ENCODE measurements around the gene NF1.
"Not testable (repeated sequence)": the region's sequence is repeated elsewhere in the genome, so short reads cannot be mapped to it uniquely, and the experiment has no call there.

The NF1 gene

DNA sequence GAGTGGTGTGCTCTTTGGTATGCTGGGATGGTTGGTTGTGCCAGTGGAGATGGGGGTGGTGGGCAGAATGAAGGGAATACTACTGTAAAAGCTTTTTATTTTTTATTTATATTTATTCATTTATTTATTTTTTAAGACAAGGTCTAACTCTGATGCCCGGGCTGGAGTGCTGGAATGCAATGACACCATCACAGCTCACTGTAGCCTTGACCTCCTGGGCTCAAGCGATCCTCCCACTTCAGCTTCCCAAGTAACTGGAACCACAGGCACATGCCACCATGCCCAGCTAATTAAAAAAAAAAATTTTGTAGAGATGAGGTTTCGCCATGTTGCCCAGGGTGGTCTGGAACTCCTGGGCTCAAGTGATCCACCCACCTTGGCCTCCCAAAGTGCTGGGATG lies 4.1 kb upstream of the NF1 start:
- not testable (repeated sequence) for DNase-seq

DNA sequence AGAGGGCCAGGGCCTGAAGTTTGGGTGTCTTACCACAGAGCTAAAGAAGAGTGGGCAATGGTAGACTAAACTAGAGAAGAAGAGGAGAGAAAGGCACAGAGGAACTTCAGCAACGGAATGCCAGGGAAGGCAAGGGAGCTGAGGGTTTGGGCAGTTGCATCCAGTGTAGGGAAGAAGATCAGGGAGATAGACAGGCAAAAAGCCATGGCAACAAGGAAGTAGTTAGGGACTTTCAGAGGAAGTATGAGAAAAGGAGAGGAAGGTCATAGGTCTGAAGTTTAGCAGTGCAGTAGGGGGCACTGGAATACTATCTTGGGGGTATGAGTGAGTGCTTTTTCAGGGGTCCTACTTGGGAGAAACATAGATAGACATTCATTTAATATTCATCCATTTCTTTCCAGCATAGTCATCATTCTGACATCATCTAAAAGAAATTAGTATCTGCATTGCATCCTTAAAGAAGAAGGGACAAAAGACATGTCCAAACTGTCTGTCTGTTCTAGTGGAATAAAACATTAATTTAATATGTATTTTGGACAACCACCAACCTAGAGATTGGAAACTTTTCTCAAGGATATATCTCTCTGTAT lies 2.2 kb upstream of the NF1 start:
- DNase-seq = no peak

DNA sequence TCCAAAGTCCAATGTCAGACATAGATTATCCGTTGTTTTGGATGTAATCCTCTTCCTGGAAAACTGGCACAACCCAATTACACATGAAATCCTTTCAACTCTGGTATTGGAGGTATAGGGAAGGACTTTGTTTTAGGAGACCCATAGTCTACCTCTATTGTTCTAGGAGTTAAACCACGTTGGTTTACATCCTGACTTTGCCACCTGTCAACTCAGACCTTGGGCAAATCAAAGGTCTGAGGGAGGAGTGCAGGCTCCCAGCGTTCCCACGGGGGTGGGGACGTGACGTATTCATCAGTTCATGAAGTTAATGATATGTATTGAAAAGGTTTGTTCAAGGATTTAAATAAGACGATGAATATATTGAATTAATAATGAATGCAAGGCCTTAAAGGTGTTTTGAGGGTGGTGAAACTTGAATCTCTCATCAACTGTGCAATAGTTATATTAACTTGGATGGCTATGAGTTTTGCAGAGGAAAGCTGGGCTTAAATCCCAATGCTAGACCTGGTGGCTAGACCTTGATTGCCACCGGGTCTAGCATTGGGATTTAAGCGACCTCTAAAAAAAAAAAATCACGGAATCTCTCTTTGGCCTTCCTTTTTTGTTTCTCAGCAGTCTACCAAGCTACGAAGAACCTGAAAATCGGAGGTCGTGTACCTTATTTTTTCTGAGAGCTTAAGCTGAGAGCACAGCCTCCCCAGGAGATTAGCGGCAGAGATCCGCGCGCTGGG lies 744 bp upstream of the NF1 start:
- DNase-seq = no peak

DNA sequence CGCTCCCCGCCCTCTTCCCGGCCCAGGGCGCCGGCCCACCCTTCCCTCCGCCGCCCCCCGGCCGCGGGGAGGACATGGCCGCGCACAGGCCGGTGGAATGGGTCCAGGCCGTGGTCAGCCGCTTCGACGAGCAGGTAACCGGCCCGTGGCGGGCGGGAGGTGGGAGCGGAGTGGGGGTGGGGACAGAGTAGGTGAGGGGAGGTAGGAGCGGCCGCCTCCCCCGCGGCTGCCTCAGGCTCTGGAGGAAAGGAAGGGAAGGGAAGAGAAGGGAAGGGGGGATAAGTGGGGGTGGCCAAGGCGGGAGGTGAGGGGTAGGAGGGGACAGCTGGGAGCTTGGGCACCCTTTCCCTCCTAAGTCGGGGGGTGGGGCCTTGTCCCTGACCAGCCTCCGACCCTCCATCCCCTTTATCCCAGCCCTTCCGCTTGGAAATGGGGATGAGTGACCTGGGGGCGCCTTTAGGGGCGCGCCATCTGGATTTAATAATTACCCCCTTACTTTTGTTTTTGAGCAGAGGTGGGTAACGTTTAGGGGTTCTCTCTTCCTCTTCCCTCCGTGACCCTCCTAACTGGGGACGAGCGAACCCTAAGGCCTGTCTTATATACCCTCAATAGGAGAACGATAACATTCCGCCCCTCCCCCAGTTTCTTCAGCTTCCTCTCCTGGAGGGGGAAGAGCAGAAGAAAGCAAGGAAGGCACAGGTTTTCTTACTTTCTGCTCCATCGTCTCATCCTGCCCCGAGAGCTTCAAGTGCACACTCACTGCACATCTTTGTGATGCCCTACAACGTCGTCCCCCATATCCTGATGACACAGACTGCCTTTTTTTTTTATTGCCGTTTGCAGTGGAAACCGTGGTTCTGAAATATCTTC lies 694 bp downstream of the NF1 start:
- DNase-seq = no peak

DNA sequence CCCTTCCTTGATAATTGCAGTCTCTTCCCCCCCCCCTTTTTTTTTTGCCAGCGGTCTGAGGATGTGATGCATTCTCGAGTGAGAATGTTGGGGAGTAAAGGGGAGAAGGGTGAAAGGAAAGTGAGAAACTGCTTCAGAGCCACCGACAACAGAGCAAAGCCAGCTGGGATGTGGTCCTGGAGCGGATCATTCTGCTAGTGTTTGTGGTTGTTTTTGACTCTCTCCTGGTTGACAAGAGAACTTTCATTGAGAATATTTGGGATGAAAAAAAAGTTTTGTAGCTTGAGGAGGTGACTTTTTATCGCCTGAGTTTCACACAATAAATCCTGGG lies 1.3 kb downstream of the NF1 start:
- no peak for DNase-seq

DNA sequence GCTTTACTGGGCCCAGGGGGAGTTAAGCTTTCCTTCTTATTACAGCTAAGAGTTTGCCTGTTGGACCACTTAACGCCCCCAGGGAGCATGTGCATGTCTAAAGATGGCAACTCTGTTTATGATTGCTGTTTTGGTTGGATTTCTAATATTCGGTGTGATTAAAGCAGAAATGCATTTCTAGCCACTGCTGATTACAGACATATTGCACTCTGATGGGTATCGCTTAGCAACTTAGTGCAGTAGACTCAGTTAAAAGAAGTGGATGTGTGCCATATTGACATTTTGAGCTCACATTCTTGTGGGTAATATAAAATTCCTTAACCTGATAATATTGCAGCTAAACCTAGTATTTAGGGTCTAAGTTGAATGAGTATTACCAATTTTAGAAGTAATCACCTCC lies 4.2 kb downstream of the NF1 start:
- DNase-seq = no peak

DNA sequence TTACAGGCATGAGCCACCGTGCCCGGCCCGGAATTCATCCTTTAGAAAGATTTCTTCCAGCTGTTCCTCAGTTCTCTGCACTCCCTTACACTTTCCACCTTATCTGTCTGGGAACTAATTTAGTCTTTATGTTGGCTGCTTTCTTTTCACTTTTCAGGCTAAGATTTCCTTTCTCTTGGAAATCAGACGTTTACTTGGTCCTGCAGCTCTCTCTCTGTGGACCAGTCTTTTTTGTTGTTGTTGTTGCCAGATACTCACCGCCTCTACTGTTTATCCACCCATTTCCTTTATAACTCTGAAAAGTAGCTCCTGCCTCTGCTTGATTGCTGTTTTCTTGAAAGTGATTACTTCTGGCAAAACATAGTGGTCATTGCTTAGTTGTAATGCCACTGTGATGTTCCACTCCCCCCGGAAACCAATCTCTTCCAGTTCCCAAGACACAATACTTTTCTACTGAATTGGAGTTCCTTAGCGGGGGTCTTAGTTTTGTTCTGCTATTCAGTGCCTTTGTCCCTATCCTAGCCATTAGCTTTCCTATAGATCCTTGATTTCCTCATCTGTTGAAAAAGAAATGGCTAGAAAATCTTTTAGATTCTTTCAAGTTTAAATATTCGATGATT lies 6.2 kb downstream of the NF1 start:
- DNase-seq = no peak

DNA sequence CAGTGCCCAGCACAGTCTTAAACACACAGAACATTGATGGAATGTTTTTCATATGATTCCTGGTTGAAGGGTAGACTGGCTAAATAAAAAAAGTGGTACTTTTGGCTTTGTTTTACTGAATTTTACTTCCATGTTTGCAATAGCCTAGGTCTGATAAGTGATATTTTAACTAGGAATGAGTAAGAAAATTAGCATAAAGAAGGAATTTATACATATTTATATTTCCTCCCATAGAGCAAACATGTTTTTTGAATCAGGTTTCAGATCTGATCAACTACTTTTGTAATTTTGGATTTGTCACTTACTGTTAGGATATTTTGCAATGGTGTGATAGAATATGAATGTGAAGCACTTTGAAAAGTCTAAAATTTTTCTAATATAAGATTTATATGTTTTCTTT lies 7.2 kb downstream of the NF1 start:
- no peak for DNase-seq

DNA sequence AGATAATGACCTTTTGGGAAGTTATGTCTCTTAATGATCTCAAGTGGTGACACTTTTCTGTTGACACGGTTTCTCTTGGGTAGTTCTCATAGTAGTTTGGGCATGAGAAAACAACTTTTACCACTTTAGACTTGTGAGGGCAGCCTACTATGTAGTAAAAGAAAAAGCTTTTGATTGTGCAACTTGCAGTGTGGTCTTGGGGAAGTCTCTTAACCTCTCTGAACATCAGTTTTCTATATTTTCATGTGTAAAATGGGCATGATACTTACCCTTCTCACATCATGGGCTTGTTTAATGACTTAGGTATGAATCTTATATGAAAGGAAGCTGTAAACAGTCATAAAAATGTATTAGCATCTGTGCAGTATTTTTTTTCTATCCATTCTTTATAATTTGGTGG lies 11.2 kb downstream of the NF1 start:
- no peak for DNase-seq

DNA sequence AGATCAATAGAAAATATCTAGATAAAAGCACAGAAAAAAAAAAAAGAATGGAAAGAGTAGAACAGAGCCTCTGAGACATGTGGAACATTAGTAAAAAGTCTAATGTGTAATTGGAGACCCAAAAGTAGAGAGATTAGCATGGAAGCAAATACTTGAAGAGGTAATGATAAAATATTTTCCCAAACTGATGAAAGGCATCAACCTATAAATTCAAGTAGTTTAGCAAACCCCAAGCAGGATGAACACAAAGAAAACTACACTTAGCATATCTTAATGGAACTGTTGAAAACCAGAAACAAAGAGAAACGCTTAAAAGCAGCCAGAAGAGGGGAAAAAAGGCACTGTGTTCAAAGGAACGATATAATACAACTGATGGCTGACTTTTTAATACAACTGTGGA lies 16.4 kb downstream of the NF1 start:
- DNase-seq = no peak

DNA sequence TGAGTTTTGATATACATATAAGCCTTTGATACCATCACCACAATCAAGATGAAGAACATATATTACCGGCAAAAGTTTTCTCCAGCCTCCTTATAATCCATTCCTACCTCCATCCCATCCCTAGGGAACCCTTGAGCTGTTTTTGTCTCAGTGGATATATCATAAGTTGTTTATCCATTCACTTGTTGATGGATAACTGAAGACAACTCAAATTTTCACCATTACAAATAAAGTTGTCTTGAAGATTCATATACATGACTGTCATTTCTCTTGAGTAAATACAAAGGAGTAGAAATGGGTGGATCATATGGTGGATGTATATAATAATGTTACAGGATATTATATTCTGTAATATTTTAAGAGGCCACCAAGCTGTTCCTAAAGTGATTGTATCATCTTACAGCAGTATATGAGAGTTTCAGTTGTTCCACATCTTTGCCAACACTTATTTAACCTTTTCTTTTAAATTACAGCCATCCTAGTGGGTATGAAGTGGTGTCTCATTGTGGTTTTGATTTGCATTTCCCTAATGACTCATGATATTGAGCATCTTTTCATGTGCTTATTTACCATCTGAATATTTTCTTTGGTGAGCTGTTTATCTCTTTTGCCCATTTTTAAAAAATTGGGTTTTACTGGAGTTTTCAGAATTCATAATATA lies 17.4 kb downstream of the NF1 start:
- no peak for DNase-seq

DNA sequence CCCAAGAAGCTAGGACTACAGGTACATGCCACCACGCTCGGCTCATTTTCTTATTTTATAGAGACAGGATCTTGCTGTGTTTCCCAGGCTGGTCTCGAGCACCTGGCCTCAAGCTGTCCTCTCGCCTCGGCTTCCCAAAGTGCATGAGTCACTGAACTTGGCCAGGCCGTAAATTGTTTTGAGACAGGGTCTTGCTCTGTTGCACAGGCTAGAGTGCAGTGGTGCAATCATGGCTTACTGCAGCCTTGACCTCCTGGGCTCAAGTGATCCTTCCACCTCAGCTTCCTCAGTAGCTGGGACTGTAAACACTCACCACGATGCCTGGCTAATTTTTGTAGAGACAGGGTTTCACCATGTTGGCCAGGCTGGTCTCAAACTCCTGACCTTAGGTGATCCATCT lies 18.6 kb downstream of the NF1 start:
- DNase-seq = not testable (repeated sequence)

DNA sequence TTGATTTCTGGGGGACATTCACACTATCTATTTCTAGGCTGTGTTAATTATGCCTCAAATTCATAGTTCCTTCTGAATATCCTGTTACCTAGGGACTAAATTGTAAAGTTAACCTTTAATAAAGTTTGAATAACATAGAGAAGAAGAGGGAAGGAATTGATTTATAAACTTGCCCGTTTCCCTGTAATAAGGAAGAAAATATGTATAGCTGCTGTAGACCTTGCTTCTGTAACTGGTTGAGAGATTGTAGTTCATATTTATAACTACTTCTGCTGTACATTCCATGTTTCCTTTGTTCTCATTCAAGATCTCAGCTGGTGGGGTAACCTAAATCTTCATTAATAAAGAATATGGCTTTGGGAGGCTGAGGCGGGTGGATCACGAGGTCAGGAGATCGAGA lies 19.2 kb downstream of the NF1 start:
- no peak for DNase-seq

DNA sequence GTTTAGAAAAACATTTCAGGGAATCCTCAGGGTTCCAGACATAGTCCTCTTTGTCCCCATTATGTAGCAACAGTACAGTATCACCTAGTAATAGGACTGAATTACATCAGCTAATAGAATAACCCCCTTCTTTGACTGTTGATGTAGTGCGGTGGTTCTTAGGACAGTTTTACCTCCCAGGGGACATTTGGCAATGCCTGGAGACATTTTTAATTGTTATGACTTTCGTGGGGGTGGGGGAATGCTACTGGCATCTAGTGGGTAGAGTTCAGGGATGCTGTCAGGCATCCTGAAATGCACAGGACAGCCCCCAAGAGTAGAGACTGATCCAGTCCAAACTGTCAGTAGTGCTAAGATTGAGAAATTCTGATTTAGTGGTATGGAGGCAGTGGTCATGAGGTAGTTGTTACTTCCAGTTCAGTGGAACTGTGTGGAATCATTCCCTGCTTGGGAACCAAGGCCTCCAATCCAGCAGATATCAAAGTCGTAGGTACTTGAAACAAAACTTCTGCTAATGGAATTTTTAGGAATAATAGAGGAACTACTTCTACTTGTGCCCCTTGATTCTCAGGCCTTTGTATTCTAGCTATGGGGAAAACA lies 20.3 kb downstream of the NF1 start:
- no peak for DNase-seq

DNA sequence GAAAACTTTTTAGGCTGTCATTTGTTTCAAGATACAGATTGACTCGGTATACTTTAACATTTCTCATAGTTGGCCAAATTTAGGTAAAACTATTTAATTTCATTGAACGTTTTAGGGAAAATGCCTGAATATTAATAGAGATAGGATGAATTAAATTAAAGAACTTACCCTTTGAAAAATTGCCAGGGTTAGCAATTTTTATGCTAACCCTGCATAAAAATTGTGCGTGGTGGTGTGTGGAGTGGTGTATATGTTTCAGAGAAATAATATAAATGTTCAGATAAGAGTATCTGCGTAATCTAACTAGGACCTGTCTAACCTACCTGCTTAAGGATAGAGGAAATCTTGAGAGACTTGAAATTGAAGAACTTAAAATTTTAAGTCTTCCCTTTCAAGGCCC lies 21.4 kb downstream of the NF1 start:
- no peak for DNase-seq

DNA sequence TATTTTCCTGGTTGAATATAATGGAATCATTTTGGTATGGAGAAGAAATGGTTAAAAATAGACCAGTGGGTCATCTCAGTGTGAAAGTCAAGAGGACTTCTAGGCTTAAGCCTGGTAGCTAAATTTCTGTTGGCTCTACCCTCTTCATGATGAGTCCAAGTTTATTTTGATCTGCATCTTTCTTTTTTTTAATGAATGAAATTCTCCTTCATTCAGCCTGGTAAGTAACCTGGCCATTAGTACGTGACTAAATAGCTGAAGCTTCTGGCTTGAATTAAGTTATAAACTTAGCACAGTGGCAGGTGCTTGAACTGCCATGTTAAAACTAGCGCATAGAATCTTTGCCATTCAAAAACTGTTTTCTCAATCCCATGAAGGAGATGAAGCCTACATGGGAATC lies 28.0 kb downstream of the NF1 start:
- no peak for DNase-seq

DNA sequence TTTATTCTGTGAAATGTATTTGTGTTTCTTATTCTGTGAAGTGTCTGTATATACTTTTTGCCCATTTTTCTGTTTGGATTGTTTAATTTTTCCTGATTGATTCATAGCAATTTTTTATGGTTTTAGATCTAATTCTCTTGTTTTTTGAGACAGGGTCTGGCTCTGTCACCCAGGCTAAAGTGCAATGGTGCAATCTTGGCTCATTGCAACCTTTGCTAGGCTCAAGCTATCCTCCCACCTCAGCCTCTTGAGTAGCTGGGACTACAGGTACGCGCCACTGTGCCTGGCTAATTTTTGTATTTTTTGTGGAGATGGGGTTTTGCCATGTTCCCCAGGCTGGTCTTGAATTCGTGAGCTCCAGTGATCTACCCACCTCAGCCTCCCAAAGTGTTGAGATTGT lies 31.5 kb downstream of the NF1 start:
- DNase-seq = no peak

DNA sequence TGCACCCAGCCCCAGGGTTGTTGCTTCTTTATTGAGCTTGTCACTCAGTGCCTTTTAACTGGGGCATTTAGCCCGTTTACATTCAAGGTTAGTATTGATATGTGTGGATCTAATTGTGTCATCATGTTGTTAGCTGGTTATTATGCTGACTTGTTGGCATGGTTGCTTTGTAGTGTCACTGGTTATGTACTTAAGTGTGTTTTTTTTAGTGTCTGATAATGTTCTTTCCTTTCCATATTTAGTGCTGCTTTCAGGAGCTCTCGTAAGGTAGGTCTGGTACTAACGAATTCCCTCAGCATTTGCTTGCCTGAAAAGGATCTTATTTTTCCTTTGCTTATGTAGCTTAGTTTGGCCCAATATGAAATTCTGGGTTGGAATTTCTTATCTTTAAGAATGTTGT lies 33.5 kb downstream of the NF1 start:
- no peak for DNase-seq

DNA sequence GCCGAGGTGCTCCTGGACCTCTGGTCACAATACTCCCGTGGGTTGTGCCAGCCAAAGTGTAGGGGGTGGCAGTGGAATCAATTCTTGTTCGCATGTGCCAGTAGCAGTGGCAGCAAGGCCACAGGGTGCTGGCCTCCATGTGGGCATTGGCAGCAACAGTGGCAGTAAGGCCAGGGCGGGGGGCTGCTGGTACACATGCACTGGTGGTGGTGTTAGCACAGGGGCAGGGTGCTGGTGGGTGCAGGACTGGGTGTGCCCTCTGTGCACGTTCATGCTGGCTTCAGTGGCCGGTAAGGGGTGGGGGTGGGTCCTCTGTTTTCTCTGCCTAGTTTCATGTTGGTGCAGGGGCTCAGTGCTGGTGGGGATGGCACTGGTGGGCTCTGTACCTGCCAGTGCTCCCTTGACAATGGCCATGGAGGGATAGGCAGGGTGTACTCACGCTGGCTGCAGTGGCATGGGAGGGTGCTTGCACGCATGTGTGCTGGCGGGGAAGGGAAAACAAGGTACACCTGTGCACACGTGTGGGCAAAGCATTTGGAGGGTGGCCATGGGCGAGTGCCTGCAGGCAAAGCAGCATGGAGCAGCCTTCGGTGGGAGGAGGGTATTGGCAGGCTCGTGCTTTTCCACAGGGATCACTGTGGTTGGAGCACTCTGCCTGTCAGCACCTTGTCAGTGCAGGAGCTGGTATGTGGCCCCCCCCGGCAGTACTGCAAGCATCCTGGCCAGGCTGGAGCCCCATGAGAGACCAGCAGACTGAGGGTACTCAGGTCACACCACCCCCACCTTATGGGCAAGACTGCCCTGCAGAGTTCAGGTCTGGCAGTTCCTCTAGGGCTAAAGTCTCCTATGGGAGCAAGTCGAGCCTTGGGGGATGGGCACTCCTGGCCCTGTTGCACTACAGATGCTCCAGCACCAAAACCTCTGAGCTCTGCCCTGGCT lies 35.8 kb downstream of the NF1 start:
- no peak for DNase-seq

DNA sequence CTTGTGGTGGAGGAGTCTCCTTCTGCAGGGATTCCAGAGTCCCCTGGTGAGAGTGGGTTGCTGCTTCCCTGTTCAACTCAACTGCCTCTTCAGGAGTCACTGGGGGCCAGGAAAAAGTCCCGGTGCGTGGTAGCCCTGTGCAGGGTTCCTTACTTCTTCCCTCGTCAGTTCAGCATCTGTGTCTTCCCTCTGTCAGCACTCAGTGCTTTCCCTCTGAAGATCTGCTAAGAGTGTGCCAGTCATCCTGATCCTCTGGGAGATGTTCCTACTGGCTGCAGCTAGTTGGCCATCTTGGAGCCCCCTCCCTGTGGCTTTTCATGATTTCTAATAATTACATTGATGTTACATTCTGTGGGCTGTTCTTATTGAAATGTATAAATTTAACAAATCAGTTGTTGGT lies 36.5 kb downstream of the NF1 start:
- DNase-seq = no peak

DNA sequence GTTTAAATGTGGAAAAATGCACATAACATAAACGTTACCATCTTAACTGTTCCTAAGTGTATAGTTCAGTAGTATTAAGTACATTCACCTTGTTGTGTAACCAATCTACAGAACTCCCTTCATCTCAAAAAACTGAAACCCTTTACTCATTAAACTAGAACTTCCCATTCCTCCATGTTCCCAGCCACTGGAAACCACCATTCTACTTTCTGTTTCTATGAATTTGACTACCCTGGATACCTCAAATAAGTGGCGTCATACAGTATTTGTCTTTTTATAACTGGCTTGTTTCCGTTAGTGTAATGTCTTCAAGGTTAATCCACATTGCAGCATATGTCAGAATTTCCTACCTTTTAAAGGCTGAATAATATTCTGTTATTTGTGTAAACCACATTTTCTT lies 38.2 kb downstream of the NF1 start:
- no peak for DNase-seq

DNA sequence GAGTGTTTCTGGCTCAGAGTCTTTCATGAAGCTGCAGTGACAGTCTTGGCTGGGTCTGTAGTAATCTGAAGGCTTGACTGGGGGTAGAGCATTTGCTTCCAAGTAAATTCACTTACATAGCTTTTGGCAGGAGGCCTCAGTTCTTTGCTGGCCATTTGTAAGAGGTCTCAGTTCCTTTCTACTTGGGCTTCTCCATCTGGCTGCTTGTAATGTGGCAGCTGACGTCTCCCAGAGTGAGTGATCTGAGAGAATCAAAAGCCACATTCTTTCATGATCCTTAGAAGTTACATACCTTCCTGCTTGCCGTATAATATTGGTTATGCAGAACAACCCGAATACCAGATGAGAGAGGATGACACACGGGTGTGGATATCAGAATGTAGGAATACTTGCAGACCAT lies 39.8 kb downstream of the NF1 start:
- no peak for DNase-seq
